ENCODE data around the gene PRKAR1B. TPM values are rescaled to one million over a fixed set of nuclear protein-coding genes. Genes with fewer than 3 reads are reported as not detected.

The PRKAR1B gene
- total RNA-seq, 1 donor from 2014 or later, result 14.7 TPM

GRCh38 chr7:571096-571717 lies 155.9 kb downstream of the PRKAR1B start:
- H3K9ac ChIP-seq (ENCODE audit: low read length), result no peak overlapping the region
- H3K27me3 ChIP-seq (ENCODE audit: insufficient read depth, low read length), result no peaks in the 10 kb centered on the region
- H3K79me2 ChIP-seq (ENCODE audit: insufficient read depth, low read length), result no peaks in the 10 kb centered on the region
- no peak for FAIRE-seq
- no peaks in the 10 kb centered on the region for H3K9me3 ChIP-seq (ENCODE audit: insufficient read depth, low read depth, low read length)
- peaks cover 3% of the 10 kb centered on the region for H4K20me1 ChIP-seq (ENCODE audit: insufficient read depth, low read length)
- DNase-seq (ENCODE audit: low read depth), result no peak
- Mint-ChIP-seq H3K4me3 (ENCODE audit: unreplicated experiment) (no peak overlapping the region), H3K4me1 (ENCODE audit: low read depth, unreplicated experiment) (no peaks in the 10 kb centered on the region), H3K27me3 (ENCODE audit: low read depth, unreplicated experiment) (no peaks in the 10 kb centered on the region), H3K27ac (ENCODE audit: unreplicated experiment) (no peak overlapping the region), H3K9me3 (ENCODE audit: unreplicated experiment) (no peaks in the 10 kb centered on the region), H3K36me3 (ENCODE audit: low read depth, unreplicated experiment) (peaks cover 5% of the 10 kb centered on the region)
- H3K4me1 ChIP-seq (ENCODE audit: insufficient read depth, low read length), result no peaks in the 10 kb centered on the region
- no peak overlapping the region for H3K4me3 ChIP-seq (ENCODE audit: insufficient read depth, low read depth, low read length)
- no peak overlapping the region for H3K4me2 ChIP-seq (ENCODE audit: low read length)
- H3K27ac ChIP-seq (ENCODE audit: low read depth, low read length), result no peak overlapping the region
- TF ChIP-seq CTCF (IDR thresholded peaks at IDR 0.05; ENCODE audit: insufficient read depth, low read depth, low read length) (no peak), EZH2 (IDR thresholded peaks at IDR 0.05; ENCODE audit: insufficient read depth, low read length) (no peak)
- H3K36me3 ChIP-seq (ENCODE audit: insufficient read depth, low read length), result no peaks in the 10 kb centered on the region
- H2AFZ ChIP-seq (ENCODE audit: low read depth, low read length), result no peak overlapping the region

- Histone ChIP-seq H3K79me2 (ENCODE audit: insufficient read depth, low read length) (no peaks in the 10 kb centered on the region), H3K4me3 (ENCODE audit: insufficient read depth, low read depth, low read length) (no peak overlapping the region), H3K4me1 (ENCODE audit: insufficient read depth, low read length) (no peaks in the 10 kb centered on the region), H3K9me3 (ENCODE audit: insufficient read depth, low read depth, low read length) (no peaks in the 10 kb centered on the region), H3K27me3 (ENCODE audit: insufficient read depth, low read length) (no peaks in the 10 kb centered on the region), H3K4me2 (ENCODE audit: low read length) (no peak overlapping the region), H3K9ac (ENCODE audit: low read length) (no peak overlapping the region), H3K27ac (ENCODE audit: low read depth, low read length) (no peak overlapping the region), H4K20me1 (ENCODE audit: insufficient read depth, low read length) (peaks cover 5% of the 10 kb centered on the region), H3K36me3 (ENCODE audit: insufficient read depth, low read length) (no peaks in the 10 kb centered on the region), H2AFZ (ENCODE audit: low read depth, low read length) (no peak overlapping the region)
- no peak overlapping the region for H3K4me3 Mint-ChIP-seq (ENCODE audit: unreplicated experiment)
- H3K4me1 Mint-ChIP-seq (ENCODE audit: low read depth, unreplicated experiment), result no peaks in the 10 kb centered on the region
- H3K36me3 Mint-ChIP-seq (ENCODE audit: low read depth, unreplicated experiment), result peaks cover 2% of the 10 kb centered on the region
- TF ChIP-seq EZH2 (IDR thresholded peaks at IDR 0.05; ENCODE audit: insufficient read depth, low read length) (no peak), CTCF (IDR thresholded peaks at IDR 0.05; ENCODE audit: insufficient read depth, low read depth, low read length) (no peak)
- no peaks in the 10 kb centered on the region for H3K27me3 Mint-ChIP-seq (ENCODE audit: low read depth, unreplicated experiment)
- DNase-seq (ENCODE audit: low read depth), result no peak
- H3K9me3 Mint-ChIP-seq (ENCODE audit: unreplicated experiment), result no peaks in the 10 kb centered on the region
- H3K27ac Mint-ChIP-seq (ENCODE audit: unreplicated experiment), result no peak overlapping the region
- no peak for FAIRE-seq
These were observed 156.3 kb downstream of the PRKAR1B start for GRCh38 chr7:570801-571070.

- Histone ChIP-seq H3K9ac (ENCODE audit: low read length) (no peak overlapping the region), H4K20me1 (ENCODE audit: insufficient read depth, low read length) (peaks cover 5% of the 10 kb centered on the region), H3K27me3 (ENCODE audit: insufficient read depth, low read length) (no peaks in the 10 kb centered on the region), H3K4me2 (ENCODE audit: low read length) (no peak overlapping the region), H3K4me3 (ENCODE audit: insufficient read depth, low read depth, low read length) (no peak overlapping the region), H3K79me2 (ENCODE audit: insufficient read depth, low read length) (no peaks in the 10 kb centered on the region), H3K27ac (ENCODE audit: low read depth, low read length) (no peak overlapping the region), H3K36me3 (ENCODE audit: insufficient read depth, low read length) (no peaks in the 10 kb centered on the region), H3K4me1 (ENCODE audit: insufficient read depth, low read length) (no peaks in the 10 kb centered on the region), H2AFZ (ENCODE audit: low read depth, low read length) (no peak overlapping the region), H3K9me3 (ENCODE audit: insufficient read depth, low read depth, low read length) (no peaks in the 10 kb centered on the region)
- no peak for TF ChIP-seq EZH2 (IDR thresholded peaks at IDR 0.05; ENCODE audit: insufficient read depth, low read length)
- no peak for TF ChIP-seq CTCF (IDR thresholded peaks at IDR 0.05; ENCODE audit: insufficient read depth, low read depth, low read length)
- no peak overlapping the region for H3K4me3 Mint-ChIP-seq (ENCODE audit: unreplicated experiment)
- no peaks in the 10 kb centered on the region for H3K4me1 Mint-ChIP-seq (ENCODE audit: low read depth, unreplicated experiment)
- FAIRE-seq, result no peak
- H3K36me3 Mint-ChIP-seq (ENCODE audit: low read depth, unreplicated experiment), result peaks cover 2% of the 10 kb centered on the region
- H3K9me3 Mint-ChIP-seq (ENCODE audit: unreplicated experiment), result no peaks in the 10 kb centered on the region
- no peak overlapping the region for H3K27ac Mint-ChIP-seq (ENCODE audit: unreplicated experiment)
- no peak for DNase-seq (ENCODE audit: low read depth)
- H3K27me3 Mint-ChIP-seq (ENCODE audit: low read depth, unreplicated experiment), result no peaks in the 10 kb centered on the region
These were observed 156.9 kb downstream of the PRKAR1B start for GRCh38 chr7:569996-570800.

Data from astrocyte (in vitro differentiated cells and primary cell).